ENCODE measurements around the gene GVQW3. TPM values are rescaled to one million over a fixed set of nuclear protein-coding genes. Genes with fewer than 3 reads are reported as not detected.

The GVQW3 gene
- total RNA-seq, 1 experiment from 2014 or later = 15.8 TPM

- Mint-ChIP-seq H3K4me1 (ENCODE audit: low read depth, unreplicated experiment) (peaks cover 7% of the 10 kb centered on the region), H3K27ac (ENCODE audit: unreplicated experiment) (no peak overlapping the region), H3K36me3 (ENCODE audit: insufficient read depth, unreplicated experiment) (peaks cover 45% of the 10 kb centered on the region), H3K4me3 (ENCODE audit: unreplicated experiment) (no peak overlapping the region), H3K9me3 (ENCODE audit: unreplicated experiment) (no peaks in the 10 kb centered on the region), H3K27me3 (ENCODE audit: insufficient read depth, unreplicated experiment) (no peaks in the 10 kb centered on the region)
- no peak overlapping the region for H3K4me3 ChIP-seq (ENCODE audit: low read depth, low read length)
- no peak for DNase-seq
- H3K9me3 ChIP-seq = no peaks in the 10 kb centered on the region
- no TSS peak for BruUV-seq (replicated peaks)
- ChIA-PET POLR2A (no interaction called here), CTCF (no interaction called here)
- no peaks in the 10 kb centered on the region for H3K4me1 ChIP-seq
- H3K27me3 ChIP-seq (replicated peaks; ENCODE audit: control insufficient read depth, insufficient read depth, low read length) = no peaks in the 10 kb centered on the region
- H3K36me3 ChIP-seq (ENCODE audit: control insufficient read depth, insufficient read depth, low read length) = no peaks in the 10 kb centered on the region
- TF ChIP-seq CTCF (IDR thresholded peaks at IDR 0.05; ENCODE audit: insufficient read depth in 1 of 2, low read depth in 1 of 2, low read length in 1 of 2, severe bottlenecking in 1 of 2, unreplicated experiment in 1 of 2) = no peak
- intact Hi-C loops (cut with micrococcal nuclease; ENCODE audit: unreplicated experiment) = no loop called here
Observed at GRCh38 chr11:76362716-76363115, 18.4 kb upstream of the GVQW3 start.

- no peaks in the 10 kb centered on the region for H3K9me3 Mint-ChIP-seq (ENCODE audit: unreplicated experiment)
Observed at GRCh38 chr11:76365038-76365679, 16.0 kb upstream of the GVQW3 start.

GRCh38 chr11:76368490-76368889 is 12.6 kb upstream of the GVQW3 start:
- H3K36me3 ChIP-seq (ENCODE audit: control insufficient read depth, insufficient read depth, low read length) = no peaks in the 10 kb centered on the region
- H3K9me3 ChIP-seq = no peaks in the 10 kb centered on the region
- TF ChIP-seq CTCF (IDR thresholded peaks at IDR 0.05; ENCODE audit: insufficient read depth in 1 of 2, low read depth in 1 of 2, low read length in 1 of 2, severe bottlenecking in 1 of 2, unreplicated experiment in 1 of 2) = no peak
- ChIA-PET POLR2A (no interaction called here), CTCF (no interaction called here)
- H3K27me3 ChIP-seq (replicated peaks; ENCODE audit: control insufficient read depth, insufficient read depth, low read length) = no peaks in the 10 kb centered on the region
- Mint-ChIP-seq H3K27me3 (ENCODE audit: insufficient read depth, unreplicated experiment) (no peaks in the 10 kb centered on the region), H3K4me3 (ENCODE audit: unreplicated experiment) (no peak overlapping the region), H3K27ac (ENCODE audit: unreplicated experiment) (no peak overlapping the region), H3K36me3 (ENCODE audit: insufficient read depth, unreplicated experiment) (peaks cover 20% of the 10 kb centered on the region), H3K4me1 (ENCODE audit: low read depth, unreplicated experiment) (peaks cover 18% of the 10 kb centered on the region), H3K9me3 (ENCODE audit: unreplicated experiment) (no peaks in the 10 kb centered on the region)
- intact Hi-C loops (cut with micrococcal nuclease; ENCODE audit: unreplicated experiment) = no loop called here
- DNase-seq = no peak
- H3K4me1 ChIP-seq = no peaks in the 10 kb centered on the region
- BruUV-seq (replicated peaks) = no TSS peak
- no peak overlapping the region for H3K4me3 ChIP-seq (ENCODE audit: low read depth, low read length)

More at GRCh38 chr11:76365038-76365679, 16.0 kb upstream of the GVQW3 start:
- ChIA-PET CTCF (interaction anchor here (0.6 kb wide), 1 partner anchor 1114 kb away, joined by 3 read pairs; no protein-coding TSS in a partner anchor), POLR2A (no interaction called here)
- Histone ChIP-seq H3K9me3 (no peaks in the 10 kb centered on the region), H3K36me3 (ENCODE audit: control insufficient read depth, insufficient read depth, low read length) (no peaks in the 10 kb centered on the region), H3K27me3 (replicated peaks; ENCODE audit: control insufficient read depth, insufficient read depth, low read length) (no peaks in the 10 kb centered on the region), H3K4me3 (ENCODE audit: low read depth, low read length) (no peak overlapping the region), H3K4me1 (no peaks in the 10 kb centered on the region)
- H3K4me3 Mint-ChIP-seq (ENCODE audit: unreplicated experiment) = no peak overlapping the region
- peaks cover 15% of the 10 kb centered on the region for H3K4me1 Mint-ChIP-seq (ENCODE audit: low read depth, unreplicated experiment)
- H3K36me3 Mint-ChIP-seq (ENCODE audit: insufficient read depth, unreplicated experiment) = peaks cover 35% of the 10 kb centered on the region
- DNase-seq = no peak
- intact Hi-C loops (cut with micrococcal nuclease; ENCODE audit: unreplicated experiment) = no loop called here
- BruUV-seq (replicated peaks) = no TSS peak
- H3K27ac Mint-ChIP-seq (ENCODE audit: unreplicated experiment) = no peak overlapping the region
- no peaks in the 10 kb centered on the region for H3K27me3 Mint-ChIP-seq (ENCODE audit: insufficient read depth, unreplicated experiment)
- no peak for TF ChIP-seq CTCF (IDR thresholded peaks at IDR 0.05; ENCODE audit: insufficient read depth in 1 of 2, low read depth in 1 of 2, low read length in 1 of 2, severe bottlenecking in 1 of 2, unreplicated experiment in 1 of 2)

Measured in Caco-2 (cell line).